HEK293 (cell line): ENCODE results near the gene PRDX2.
A peak's percentile ranks its signal among the peaks of the same experiment; 100 is the strongest.

ENCODE experiments used
- BCL6B ChIP-seq: fragments of 450-650 bp; formaldehyde crosslinking; IDR thresholded peaks from 2 replicates; pipeline ENCODE4 v1.5.1; 2017; ENCODE audit warnings: missing biosample characterization, missing genetic modification characterization
- FEZF1 ChIP-seq: fragments of 450-650 bp; formaldehyde crosslinking; IDR thresholded peaks from 2 replicates; pipeline ENCODE4 v1.5.1; 2016; ENCODE audit warnings: missing biosample characterization, missing genetic modification characterization
- GLI4 ChIP-seq: fragments of 450-650 bp; formaldehyde crosslinking; IDR thresholded peaks from 2 replicates; pipeline ENCODE4 v1.5.1; 2016; ENCODE audit warnings: missing biosample characterization, missing genetic modification characterization
- GLIS2 ChIP-seq: fragments of 450-650 bp; formaldehyde crosslinking; IDR thresholded peaks from 2 replicates; pipeline ENCODE4 v1.5.1; 2016; ENCODE audit warnings: missing biosample characterization, missing genetic modification characterization
- KLF7 ChIP-seq: fragments of 450-650 bp; formaldehyde crosslinking; IDR thresholded peaks from 2 replicates; pipeline ENCODE4 v1.5.1; 2016; ENCODE audit warnings: missing biosample characterization, missing genetic modification characterization, borderline replicate concordance
- KLF8 ChIP-seq: fragments of 450-650 bp; formaldehyde crosslinking; IDR thresholded peaks from 2 replicates; pipeline ENCODE4 v1.5.1; 2016; ENCODE audit warnings: missing biosample characterization, missing genetic modification characterization
- OVOL3 ChIP-seq: fragments of 450-650 bp; formaldehyde crosslinking; IDR thresholded peaks from 2 replicates; pipeline ENCODE4 v1.5.1; 2016; ENCODE audit warnings: missing biosample characterization, missing genetic modification characterization
- RBAK ChIP-seq: fragments of 450-650 bp; formaldehyde crosslinking; IDR thresholded peaks from 2 replicates; pipeline ENCODE4 v1.5.1; 2016; ENCODE audit warnings: missing biosample characterization, missing genetic modification characterization
- ZBTB11 ChIP-seq: fragments of 450-650 bp; formaldehyde crosslinking; conservative IDR thresholded peaks from 2 replicates; pipeline ENCODE4 v1.5.1; 2016; ENCODE audit warnings: low read depth, missing biosample characterization, missing genetic modification characterization
- ZBTB21 ChIP-seq: fragments of 450-650 bp; formaldehyde crosslinking; IDR thresholded peaks from 2 replicates; pipeline ENCODE4 v1.5.1; 2017; ENCODE audit warnings: missing biosample characterization, missing genetic modification characterization
- ZBTB44 ChIP-seq: fragments of 450-650 bp; IDR thresholded peaks from 2 replicates; pipeline ENCODE4 v1.5.1; 2018; ENCODE audit warnings: missing biosample characterization, mild to moderate bottlenecking, missing genetic modification characterization
- ZNF114 ChIP-seq: fragments of 450-650 bp; formaldehyde crosslinking; IDR thresholded peaks from 2 replicates; pipeline ENCODE4 v1.5.0; 2017; ENCODE audit warnings: missing biosample characterization, missing genetic modification characterization
- ZNF140 ChIP-seq: fragments of 450-650 bp; formaldehyde crosslinking; IDR thresholded peaks from 2 replicates; pipeline ENCODE4 v1.5.1; 2016; ENCODE audit warnings: missing biosample characterization, missing genetic modification characterization
- ZNF16 ChIP-seq: fragments of 450-650 bp; formaldehyde crosslinking; IDR thresholded peaks from 2 replicates; pipeline ENCODE4 v1.5.1; 2016; ENCODE audit warnings: low read depth, missing biosample characterization, missing genetic modification characterization
- ZNF175 ChIP-seq: fragments of 450-650 bp; formaldehyde crosslinking; IDR thresholded peaks from 2 replicates; pipeline ENCODE4 v1.5.1; 2016; ENCODE audit warnings: missing biosample characterization, missing genetic modification characterization
- ZNF184 ChIP-seq: fragments of 450-650 bp; IDR thresholded peaks from 2 replicates; pipeline ENCODE4 v1.5.1; 2018; ENCODE audit warnings: missing biosample characterization, mild to moderate bottlenecking, missing genetic modification characterization
- ZNF280D ChIP-seq: fragments of 450-650 bp; formaldehyde crosslinking; IDR thresholded peaks from 2 replicates; pipeline ENCODE4 v1.5.1; 2016; ENCODE audit warnings: missing biosample characterization, missing genetic modification characterization
- ZNF341 ChIP-seq: fragments of 450-650 bp; formaldehyde crosslinking; IDR thresholded peaks from 2 replicates; pipeline ENCODE4; 2016; ENCODE audit warnings: low read depth, missing biosample characterization, missing genetic modification characterization
- ZNF449 ChIP-seq: fragments of 450-650 bp; formaldehyde crosslinking; IDR thresholded peaks from 2 replicates; pipeline ENCODE4 v1.5.1; 2017; ENCODE audit warnings: missing biosample characterization, mild to moderate bottlenecking, missing genetic modification characterization, moderate library complexity
- ZNF473 ChIP-seq: fragments of 450-650 bp; formaldehyde crosslinking; IDR thresholded peaks from 2 replicates; pipeline ENCODE4 v1.5.1; 2017; ENCODE audit warnings: missing biosample characterization, missing genetic modification characterization
- ZNF501 ChIP-seq: fragments of 450-650 bp; formaldehyde crosslinking; IDR thresholded peaks from 2 replicates; pipeline ENCODE4 v1.5.1; 2016; ENCODE audit warnings: missing biosample characterization, missing genetic modification characterization
- ZNF548 ChIP-seq: fragments of 450-650 bp; formaldehyde crosslinking; IDR thresholded peaks from 2 replicates; pipeline ENCODE4 v1.5.1; 2016; ENCODE audit warnings: missing biosample characterization, missing genetic modification characterization
- ZNF600 ChIP-seq: fragments of 450-650 bp; formaldehyde crosslinking; IDR thresholded peaks from 2 replicates; pipeline ENCODE4 v1.5.1; 2016; ENCODE audit warnings: missing biosample characterization, missing genetic modification characterization
- ZNF654 ChIP-seq: fragments of 450-650 bp; formaldehyde crosslinking; IDR thresholded peaks from 2 replicates; pipeline ENCODE4 v1.5.1; 2016; ENCODE audit warnings: low read depth, missing biosample characterization, missing genetic modification characterization
- ZSCAN18 ChIP-seq: fragments of 450-650 bp; formaldehyde crosslinking; IDR thresholded peaks from 2 replicates; pipeline ENCODE4 v1.5.1; 2016; ENCODE audit warnings: missing biosample characterization, missing genetic modification characterization
- ZSCAN5A ChIP-seq: fragments of 450-650 bp; formaldehyde crosslinking; IDR thresholded peaks from 2 replicates; pipeline ENCODE4 v1.5.1; 2016; ENCODE audit warnings: missing biosample characterization, missing genetic modification characterization

Gene PRDX2

GRCh38 chr19:12789904-12790619 lies 11.5 kb downstream of the PRDX2 start (continued):
- TF ChIP-seq ZNF114 (tag by site-specific recombination) = no peak
- TF ChIP-seq ZNF16 (tag by site-specific recombination) = no peak
- no peak for TF ChIP-seq BCL6B (tag by site-specific recombination)
- TF ChIP-seq ZNF501 (tag by site-specific recombination) = peak; percentile 67
- TF ChIP-seq RBAK (tag by site-specific recombination) = no peak
- TF ChIP-seq ZBTB21 (tag by site-specific recombination) = 0 out of 2 replicates have a peak, but pooled peaks have one; percentile 10
- TF ChIP-seq FEZF1 (tag by site-specific recombination) = no peak
- no peak for TF ChIP-seq ZNF548 (tag by site-specific recombination)
- peak; percentile 68; the same call in 1 of the 2 replicates for TF ChIP-seq ZSCAN5A
- no peak for TF ChIP-seq OVOL3 (tag by site-specific recombination)
- no peak for TF ChIP-seq ZNF473 (tag by site-specific recombination)
- no peak for TF ChIP-seq ZNF175 (tag by site-specific recombination)
- TF ChIP-seq KLF8 (tag by site-specific recombination) = peak; percentile 92
- peak; percentile 81 for TF ChIP-seq ZNF600 (tag by site-specific recombination)
- TF ChIP-seq ZNF184 (tag by site-specific recombination) = no peak
- TF ChIP-seq ZNF654 (tag by site-specific recombination) = no peak
- peak; percentile 91; the same call in 1 of the 2 replicates for TF ChIP-seq KLF7 (tag by site-specific recombination)
- no peak; the same call in 1 of the 2 replicates for TF ChIP-seq ZBTB44 (tag by site-specific recombination)
- peak; percentile 89 for TF ChIP-seq ZNF341
- TF ChIP-seq ZBTB11 (tag by site-specific recombination) = peak; percentile 81
- no peak for TF ChIP-seq ZSCAN18
- TF ChIP-seq GLIS2 (tag by site-specific recombination) = peak; percentile 94
- no peak for TF ChIP-seq ZNF280D (tag by site-specific recombination)
- TF ChIP-seq ZNF449 (tag by site-specific recombination) = peak; percentile 95
- no peak for TF ChIP-seq ZNF140 (tag by site-specific recombination)
- TF ChIP-seq GLI4 = no peak
